SK-N-SH (cell line): ENCODE results near the gene TBC1D5. TPM values are rescaled to one million over a fixed set of nuclear protein-coding genes. Genes with fewer than 3 reads are reported as not detected.

Source experiments
- CTCF ChIA-PET: fragments of 300-600, 350-600 bp; formaldehyde crosslinking; extraction: SDS; loops from one replicate; lab custom pipeline; 2021; lab: Yijun Ruan, JAX
- POLR2A ChIA-PET: fragments of 350-600 bp; sonication (Branson Sonifier 250); formaldehyde crosslinking; extraction: SDS; loops from one replicate; lab custom pipeline; 2020; ENCODE audit warnings: antibody characterized with exemption, inconsistent platforms; lab: Yijun Ruan, JAX
- DNase-seq: peaks from one replicate; pipeline ENCODE4 v3.0.0; 2012
- H2AFZ ChIP-seq: fragments of 200-600 bp; sonication (generic); 2 replicates; pipeline ENCODE4 v1.8.1; 2016; ENCODE audit warnings: antibody characterized with exemption, mild to moderate bottlenecking, low read depth
- H3F3A ChIP-seq: fragments of 200-600 bp; sonication (generic); replicated peaks from 2 replicates; pipeline ENCODE3; 2016; ENCODE audit warnings: antibody characterized with exemption, mild to moderate bottlenecking; ENCODE audit not compliant: insufficient read depth
- H3K27ac ChIP-seq, 2 experiments: fragments of 200-500 bp in 1 of 2; fragments of 200-600 bp in 1 of 2; sonication (Bioruptor generic) in 1 of 2; sonication (generic), shearing (Covaris generic) in 1 of 2; 2 replicates each; pipeline versions ENCODE4 v1.5.1 to v1.6.1; 2014 to 2016; ENCODE audit warnings: low read depth in 2 of 2, inconsistent platforms in 1 of 2, low read length in 1 of 2, mild to moderate bottlenecking in 1 of 2, mixed read lengths in 1 of 2
- H3K27me3 ChIP-seq: fragments of 200-600 bp; sonication (generic), shearing (Covaris generic); 2 replicates; pipeline ENCODE4 v1.6.1; 2016; ENCODE audit warnings: mixed run types; ENCODE audit not compliant: insufficient read depth
- H3K36me3 ChIP-seq, 2 experiments: fragments of 200-500 bp in 1 of 2; fragments of 200-600 bp in 1 of 2; sonication (Bioruptor generic) in 1 of 2; sonication (generic) in 1 of 2; replicated peaks in 1 of 2; 2 replicates each; pipeline versions ENCODE3 to v1.5.1; 2014 to 2016; ENCODE audit warnings: low read length in 1 of 2, mild to moderate bottlenecking in 1 of 2; ENCODE audit not compliant: insufficient read depth in 2 of 2, control insufficient read depth in 1 of 2
- H3K4me1 ChIP-seq, 2 experiments: fragments of 200-500 bp in 1 of 2; fragments of 200-600 bp in 1 of 2; sonication (Bioruptor generic) in 1 of 2; sonication (generic), shearing (Covaris generic) in 1 of 2; 2 replicates each; pipeline versions ENCODE4 v1.5.1 to v1.6.1; 2014 to 2016; ENCODE audit warnings: low read depth in 1 of 2, low read length in 1 of 2, mixed run types in 1 of 2; ENCODE audit not compliant: insufficient read depth in 2 of 2, control insufficient read depth in 1 of 2
- H3K4me2 ChIP-seq: fragments of 200-600 bp; sonication (generic), shearing (Covaris generic); 2 replicates; pipeline ENCODE4 v1.6.1; 2017; ENCODE audit warnings: mixed run types
- H3K4me3 ChIP-seq, 2 experiments: fragments of 200-500 bp in 1 of 2; fragments of 200-600 bp in 1 of 2; sonication (Bioruptor generic) in 1 of 2; sonication (generic), shearing (Covaris generic) in 1 of 2; 2 replicates each; pipeline versions ENCODE4 v1.5.1 to v1.8.1; 2014 to 2016; ENCODE audit warnings: low read depth in 2 of 2, inconsistent platforms in 1 of 2, low read length in 1 of 2, mild to moderate bottlenecking in 1 of 2, mixed read lengths in 1 of 2, moderate library complexity in 1 of 2
- H3K79me2 ChIP-seq: fragments of 200-600 bp; sonication (generic); 2 replicates; pipeline ENCODE4 v1.8.1; 2017; ENCODE audit warnings: mild to moderate bottlenecking; ENCODE audit not compliant: insufficient read depth
- H3K9ac ChIP-seq: fragments of 200-600 bp; sonication (generic); 2 replicates; pipeline ENCODE4 v1.6.1; 2017; ENCODE audit warnings: mixed run types
- H3K9me2 ChIP-seq: fragments of 200-600 bp; sonication (generic); 2 replicates; pipeline ENCODE4 v1.6.1; 2017; ENCODE audit warnings: mixed run types
- H3K9me3 ChIP-seq: fragments of 200-600 bp; sonication (generic); 2 replicates; pipeline ENCODE4 v1.6.1; 2017; ENCODE audit warnings: mixed run types, mild to moderate bottlenecking, moderate library complexity
- H4K20me1 ChIP-seq: fragments of 200-600 bp; sonication (generic); 2 replicates; pipeline ENCODE4 v1.6.1; 2017; ENCODE audit warnings: mild to moderate bottlenecking, mixed run types; ENCODE audit not compliant: insufficient read depth
- CHD2 ChIP-seq: fragments of 150-350 bp; IDR thresholded peaks from 2 replicates; pipeline ENCODE4 v1.6.1; 2018; ENCODE audit warnings: low read length; ENCODE audit not compliant: partially characterized antibody
- EZH2phosphoT487 ChIP-seq: fragments of 200-600 bp; sonication (generic); IDR thresholded peaks from 2 replicates; pipeline ENCODE4 v1.6.1; 2017; ENCODE audit warnings: low read depth, mixed run types, mild to moderate bottlenecking, antibody characterized with exemption, moderate library complexity, borderline replicate concordance
- FOSL2 ChIP-seq: IDR thresholded peaks from 2 replicates; pipeline ENCODE4 v1.4.0; 2012; ENCODE audit warnings: low read depth, mild to moderate bottlenecking, moderate library complexity, borderline replicate concordance
- GABPA ChIP-seq: IDR thresholded peaks from 2 replicates; pipeline ENCODE4 v1.4.0; 2012; ENCODE audit warnings: low read depth, mild to moderate bottlenecking
- GATA2 ChIP-seq: sonication (generic); formaldehyde crosslinking; IDR thresholded peaks from 2 replicates; pipeline ENCODE4 v1.5.0; 2020; ENCODE audit warnings: mild to moderate bottlenecking, missing genetic modification reagents
- JUND ChIP-seq: IDR thresholded peaks from 2 replicates; pipeline ENCODE4 v1.4.0; 2012
- NRF1 ChIP-seq: IDR thresholded peaks from 2 replicates; pipeline ENCODE4 v1.6.1; 2012; ENCODE audit warnings: low read depth, mild to moderate bottlenecking, low read length
- RCOR1 ChIP-seq: fragments of 150-350 bp; IDR thresholded peaks from 2 replicates; pipeline ENCODE4 v1.6.1; 2017; ENCODE audit warnings: antibody characterized with exemption, low read length
- RFX5 ChIP-seq: IDR thresholded peaks from 2 replicates; pipeline ENCODE4 v1.6.1; 2012; ENCODE audit warnings: mild to moderate bottlenecking, improper control_type of control experiment, low read length
- TCF12 ChIP-seq: IDR thresholded peaks from 2 replicates; pipeline ENCODE4 v1.4.0; 2012
- WGBS: methylation state at CpG from one replicate; pipeline ENCODE4 v1.1.6; 2017; ENCODE audit warnings: low lambda C conversion rate; 5-methylcytosine and 5-hydroxymethylcytosine counted together
- polyA plus RNA-seq, 3 experiments: library from polyadenylated mRNA; depleted of rRNA; stranded (reverse); fragments of >200 nt; gene quantifications; 2 replicates each; pipeline ENCODE4 v1.2.3, GENCODE V29; 2012
- TF ChIP-seq, protein P1 (sequence below): IDR thresholded peaks from 2 replicates; pipeline ENCODE4 v1.4.0; 2012; ENCODE audit warnings: low read depth, borderline replicate concordance
- TF ChIP-seq, protein P2 (sequence below): fragments of 150-350 bp; IDR thresholded peaks from 2 replicates; pipeline ENCODE4 v1.6.1; 2016; ENCODE audit warnings: mild to moderate bottlenecking, low read depth, low read length
- TF ChIP-seq, protein P3 (sequence below): IDR thresholded peaks from 2 replicates; pipeline ENCODE4 v1.4.0; 2012; ENCODE audit warnings: low read depth, borderline replicate concordance
- TF ChIP-seq, protein P4 (sequence below): fragments of 200-600 bp; sonication (generic); IDR thresholded peaks from 2 replicates; pipeline ENCODE4 v1.6.1; 2017; ENCODE audit warnings: antibody characterized with exemption, mild to moderate bottlenecking, moderate library complexity
- TF ChIP-seq, protein P5 (sequence below): fragments of 150-350 bp; IDR thresholded peaks from 2 replicates; pipeline ENCODE4 v1.6.1; 2017; ENCODE audit warnings: antibody characterized with exemption, low read length, low read depth, borderline replicate concordance

TBC1D5 gene
- polyA plus RNA-seq, 1 of the 3 experiments (the other 2 are of a cell fraction), result 19.5 TPM

DNA sequence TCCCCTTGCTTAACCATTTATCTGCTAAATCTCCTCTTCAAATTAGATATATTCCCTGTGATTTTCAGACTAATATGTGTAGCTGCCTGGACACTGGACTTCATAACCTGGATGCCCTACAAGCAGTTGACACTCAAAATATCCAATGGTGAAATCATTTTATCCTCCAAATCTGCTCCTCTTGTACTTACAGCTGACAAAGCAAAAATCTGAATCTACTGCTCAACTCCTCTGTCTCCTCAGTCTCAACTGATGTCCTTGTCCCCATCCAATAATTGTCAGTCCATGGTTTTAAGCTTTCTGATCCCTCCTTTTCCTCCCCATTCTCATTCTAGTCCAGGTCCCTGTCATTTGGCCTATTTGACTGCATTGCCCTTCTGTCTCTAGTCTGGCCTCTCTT lies 411.8 kb downstream of the TBC1D5 start:
- Histone ChIP-seq H3K27me3 (no peaks in the 10 kb centered on the region), H2AFZ (no peak overlapping the region), H3F3A (no peaks in the 10 kb centered on the region), H3K79me2 (no peaks in the 10 kb centered on the region), H3K9me2 (no peaks in the 10 kb centered on the region), H3K4me1 (no peaks in the 10 kb centered on the region), H3K9me3 (no peaks in the 10 kb centered on the region), H3K4me3 (no peak overlapping the region), H3K9ac (no peak overlapping the region), H3K4me2 (no peak overlapping the region), H3K36me3 (no peaks in the 10 kb centered on the region), H4K20me1 (no peaks in the 10 kb centered on the region), H3K27ac (no peak overlapping the region)
- CTCF ChIA-PET, result no interaction called here
- DNase-seq, result no peak
- TF ChIP-seq, protein P1, sequence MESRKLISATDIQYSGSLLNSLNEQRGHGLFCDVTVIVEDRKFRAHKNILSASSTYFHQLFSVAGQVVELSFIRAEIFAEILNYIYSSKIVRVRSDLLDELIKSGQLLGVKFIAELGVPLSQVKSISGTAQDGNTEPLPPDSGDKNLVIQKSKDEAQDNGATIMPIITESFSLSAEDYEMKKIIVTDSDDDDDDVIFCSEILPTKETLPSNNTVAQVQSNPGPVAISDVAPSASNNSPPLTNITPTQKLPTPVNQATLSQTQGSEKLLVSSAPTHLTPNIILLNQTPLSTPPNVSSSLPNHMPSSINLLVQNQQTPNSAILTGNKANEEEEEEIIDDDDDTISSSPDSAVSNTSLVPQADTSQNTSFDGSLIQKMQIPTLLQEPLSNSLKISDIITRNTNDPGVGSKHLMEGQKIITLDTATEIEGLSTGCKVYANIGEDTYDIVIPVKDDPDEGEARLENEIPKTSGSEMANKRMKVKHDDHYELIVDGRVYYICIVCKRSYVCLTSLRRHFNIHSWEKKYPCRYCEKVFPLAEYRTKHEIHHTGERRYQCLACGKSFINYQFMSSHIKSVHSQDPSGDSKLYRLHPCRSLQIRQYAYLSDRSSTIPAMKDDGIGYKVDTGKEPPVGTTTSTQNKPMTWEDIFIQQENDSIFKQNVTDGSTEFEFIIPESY, result no peak
- TF ChIP-seq, protein P2, sequence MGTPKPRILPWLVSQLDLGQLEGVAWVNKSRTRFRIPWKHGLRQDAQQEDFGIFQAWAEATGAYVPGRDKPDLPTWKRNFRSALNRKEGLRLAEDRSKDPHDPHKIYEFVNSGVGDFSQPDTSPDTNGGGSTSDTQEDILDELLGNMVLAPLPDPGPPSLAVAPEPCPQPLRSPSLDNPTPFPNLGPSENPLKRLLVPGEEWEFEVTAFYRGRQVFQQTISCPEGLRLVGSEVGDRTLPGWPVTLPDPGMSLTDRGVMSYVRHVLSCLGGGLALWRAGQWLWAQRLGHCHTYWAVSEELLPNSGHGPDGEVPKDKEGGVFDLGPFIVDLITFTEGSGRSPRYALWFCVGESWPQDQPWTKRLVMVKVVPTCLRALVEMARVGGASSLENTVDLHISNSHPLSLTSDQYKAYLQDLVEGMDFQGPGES, result no peak
- TF ChIP-seq GATA2 (CRISPR knock-in tag), result no peak
- TF ChIP-seq, protein P3, sequence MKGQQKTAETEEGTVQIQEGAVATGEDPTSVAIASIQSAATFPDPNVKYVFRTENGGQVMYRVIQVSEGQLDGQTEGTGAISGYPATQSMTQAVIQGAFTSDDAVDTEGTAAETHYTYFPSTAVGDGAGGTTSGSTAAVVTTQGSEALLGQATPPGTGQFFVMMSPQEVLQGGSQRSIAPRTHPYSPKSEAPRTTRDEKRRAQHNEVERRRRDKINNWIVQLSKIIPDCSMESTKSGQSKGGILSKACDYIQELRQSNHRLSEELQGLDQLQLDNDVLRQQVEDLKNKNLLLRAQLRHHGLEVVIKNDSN, result no peak
- POLR2A ChIA-PET, result no interaction called here

DNA sequence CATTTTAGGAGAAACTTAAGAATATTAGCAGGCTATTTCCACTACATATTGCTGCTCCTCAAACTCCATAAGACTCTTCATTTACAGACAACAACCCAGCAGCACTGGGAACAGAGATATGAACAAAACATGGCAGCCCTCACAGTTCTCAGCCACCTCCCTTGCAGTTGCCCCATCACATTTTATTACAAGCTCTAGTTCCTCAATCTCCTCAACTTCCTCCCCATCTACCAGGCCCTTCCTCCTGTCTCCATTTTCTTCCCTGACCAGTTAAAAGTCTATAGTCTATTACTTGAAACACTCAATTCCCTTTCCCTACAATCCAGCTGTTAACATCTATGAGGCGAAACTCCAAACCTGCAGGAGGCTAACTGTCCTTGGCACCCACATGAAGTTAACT lies 412.5 kb downstream of the TBC1D5 start:
- POLR2A ChIA-PET, result no interaction called here
- Histone ChIP-seq H3K4me2 (no peak overlapping the region), H3K27me3 (no peaks in the 10 kb centered on the region), H3K79me2 (no peaks in the 10 kb centered on the region), H3K9ac (no peak overlapping the region), H3K36me3 (no peaks in the 10 kb centered on the region), H3K4me1 (no peaks in the 10 kb centered on the region), H2AFZ (no peak overlapping the region), H3K4me3 (no peak overlapping the region), H3F3A (no peaks in the 10 kb centered on the region), H3K27ac (no peak overlapping the region), H4K20me1 (no peaks in the 10 kb centered on the region), H3K9me2 (no peaks in the 10 kb centered on the region), H3K9me3 (no peaks in the 10 kb centered on the region)
- 95% methylated on average over 1 of the region's 1 CpG for WGBS
- TF ChIP-seq, protein P4, sequence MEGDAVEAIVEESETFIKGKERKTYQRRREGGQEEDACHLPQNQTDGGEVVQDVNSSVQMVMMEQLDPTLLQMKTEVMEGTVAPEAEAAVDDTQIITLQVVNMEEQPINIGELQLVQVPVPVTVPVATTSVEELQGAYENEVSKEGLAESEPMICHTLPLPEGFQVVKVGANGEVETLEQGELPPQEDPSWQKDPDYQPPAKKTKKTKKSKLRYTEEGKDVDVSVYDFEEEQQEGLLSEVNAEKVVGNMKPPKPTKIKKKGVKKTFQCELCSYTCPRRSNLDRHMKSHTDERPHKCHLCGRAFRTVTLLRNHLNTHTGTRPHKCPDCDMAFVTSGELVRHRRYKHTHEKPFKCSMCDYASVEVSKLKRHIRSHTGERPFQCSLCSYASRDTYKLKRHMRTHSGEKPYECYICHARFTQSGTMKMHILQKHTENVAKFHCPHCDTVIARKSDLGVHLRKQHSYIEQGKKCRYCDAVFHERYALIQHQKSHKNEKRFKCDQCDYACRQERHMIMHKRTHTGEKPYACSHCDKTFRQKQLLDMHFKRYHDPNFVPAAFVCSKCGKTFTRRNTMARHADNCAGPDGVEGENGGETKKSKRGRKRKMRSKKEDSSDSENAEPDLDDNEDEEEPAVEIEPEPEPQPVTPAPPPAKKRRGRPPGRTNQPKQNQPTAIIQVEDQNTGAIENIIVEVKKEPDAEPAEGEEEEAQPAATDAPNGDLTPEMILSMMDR, result no peak
- TF ChIP-seq, protein P1, result no peak
- TF ChIP-seq TCF12 (no peak), NRF1 (no peak), RCOR1 (no peak), JUND (no peak), EZH2phosphoT487 (no peak), CHD2 (no peak), FOSL2 (no peak), GABPA (no peak), RFX5 (no peak)
- TF ChIP-seq, protein P2, result no peak
- TF ChIP-seq, protein P3, result no peak
- TF ChIP-seq, protein P5, sequence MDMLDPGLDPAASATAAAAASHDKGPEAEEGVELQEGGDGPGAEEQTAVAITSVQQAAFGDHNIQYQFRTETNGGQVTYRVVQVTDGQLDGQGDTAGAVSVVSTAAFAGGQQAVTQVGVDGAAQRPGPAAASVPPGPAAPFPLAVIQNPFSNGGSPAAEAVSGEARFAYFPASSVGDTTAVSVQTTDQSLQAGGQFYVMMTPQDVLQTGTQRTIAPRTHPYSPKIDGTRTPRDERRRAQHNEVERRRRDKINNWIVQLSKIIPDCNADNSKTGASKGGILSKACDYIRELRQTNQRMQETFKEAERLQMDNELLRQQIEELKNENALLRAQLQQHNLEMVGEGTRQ, result no peak
- no peak for DNase-seq
- CTCF ChIA-PET, result no interaction called here
